GM10266 (cell line): ENCODE data around the gene ZNF74.

ENCODE experiments used
- DNase-seq: peaks from one replicate; pipeline ENCODE4 v3.0.0; 2012; ENCODE audit errors: extremely low spot score
- TF ChIP-seq, protein P1 (sequence below): IDR thresholded peaks from 2 replicates; pipeline ENCODE4 v1.5.1; 2012; ENCODE audit warnings: mild to moderate bottlenecking, low read depth; ENCODE audit not compliant: control insufficient read depth, insufficient read depth; ENCODE audit errors: missing control alignments

Gene ZNF74

DNA sequence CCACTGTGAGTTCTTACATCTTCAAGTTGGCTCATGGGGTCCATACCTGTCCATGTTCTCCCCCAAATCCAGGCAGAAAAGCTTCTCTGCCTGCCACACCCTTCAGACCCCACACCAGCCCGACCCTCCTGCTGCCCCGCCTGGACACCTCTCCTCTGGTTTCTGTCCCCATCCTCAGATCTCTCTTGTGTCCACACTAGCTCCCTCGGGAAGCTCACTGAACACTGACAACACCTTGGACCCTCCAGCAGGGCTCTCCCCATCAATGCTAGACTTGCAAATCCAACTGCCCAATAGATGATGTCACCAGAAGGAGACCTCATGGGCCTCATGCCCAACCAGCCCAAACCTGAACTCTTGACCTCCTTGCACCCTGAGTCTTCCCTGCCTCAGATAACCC lies 40.8 kb downstream of the ZNF74 start:
- TF ChIP-seq, protein P1, sequence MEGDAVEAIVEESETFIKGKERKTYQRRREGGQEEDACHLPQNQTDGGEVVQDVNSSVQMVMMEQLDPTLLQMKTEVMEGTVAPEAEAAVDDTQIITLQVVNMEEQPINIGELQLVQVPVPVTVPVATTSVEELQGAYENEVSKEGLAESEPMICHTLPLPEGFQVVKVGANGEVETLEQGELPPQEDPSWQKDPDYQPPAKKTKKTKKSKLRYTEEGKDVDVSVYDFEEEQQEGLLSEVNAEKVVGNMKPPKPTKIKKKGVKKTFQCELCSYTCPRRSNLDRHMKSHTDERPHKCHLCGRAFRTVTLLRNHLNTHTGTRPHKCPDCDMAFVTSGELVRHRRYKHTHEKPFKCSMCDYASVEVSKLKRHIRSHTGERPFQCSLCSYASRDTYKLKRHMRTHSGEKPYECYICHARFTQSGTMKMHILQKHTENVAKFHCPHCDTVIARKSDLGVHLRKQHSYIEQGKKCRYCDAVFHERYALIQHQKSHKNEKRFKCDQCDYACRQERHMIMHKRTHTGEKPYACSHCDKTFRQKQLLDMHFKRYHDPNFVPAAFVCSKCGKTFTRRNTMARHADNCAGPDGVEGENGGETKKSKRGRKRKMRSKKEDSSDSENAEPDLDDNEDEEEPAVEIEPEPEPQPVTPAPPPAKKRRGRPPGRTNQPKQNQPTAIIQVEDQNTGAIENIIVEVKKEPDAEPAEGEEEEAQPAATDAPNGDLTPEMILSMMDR: no peak
- no peak for DNase-seq

DNA sequence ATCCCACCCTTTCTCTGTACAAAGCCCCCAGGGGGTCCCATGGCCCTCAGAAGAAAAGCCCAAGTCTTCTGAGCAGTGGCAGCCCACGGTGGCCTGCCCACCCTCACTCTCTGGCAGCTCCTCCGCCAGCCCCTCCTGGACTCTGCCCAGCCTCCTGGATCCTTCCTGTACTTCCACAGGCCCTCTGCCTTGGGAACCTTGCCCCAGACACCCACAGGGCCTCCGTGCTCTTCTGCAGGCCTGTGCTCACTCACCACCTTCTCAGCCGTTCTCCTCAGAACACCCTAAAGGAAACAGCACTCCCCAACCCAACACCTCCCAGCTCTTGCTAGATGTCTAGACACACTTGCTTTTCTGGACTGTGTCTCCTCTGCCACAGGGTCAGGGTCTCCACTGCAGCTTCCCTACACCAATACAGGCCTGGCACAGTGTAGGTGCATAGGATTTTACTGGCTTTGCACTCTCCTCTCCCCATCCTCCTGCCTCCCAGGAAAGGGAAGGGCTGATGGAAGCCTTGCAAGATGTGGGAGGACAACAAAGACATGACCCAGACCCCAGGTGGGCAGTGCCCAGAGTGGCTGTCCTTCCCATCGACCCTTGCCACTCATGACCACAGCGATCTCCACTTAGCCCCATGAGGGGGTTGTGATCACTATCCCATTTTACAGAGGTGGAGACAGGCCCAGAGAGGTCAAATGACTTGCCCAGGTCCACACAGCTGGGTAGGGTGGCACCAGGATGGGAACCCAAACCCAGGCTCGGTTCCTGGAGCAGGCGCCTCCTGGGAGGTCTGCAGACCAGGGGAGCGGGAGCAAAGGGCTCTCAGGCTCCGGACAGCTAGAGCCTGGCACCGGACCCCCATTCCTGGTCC lies 41.7 kb downstream of the ZNF74 start:
- DNase-seq: no peak
- TF ChIP-seq, protein P1: no peak

DNA sequence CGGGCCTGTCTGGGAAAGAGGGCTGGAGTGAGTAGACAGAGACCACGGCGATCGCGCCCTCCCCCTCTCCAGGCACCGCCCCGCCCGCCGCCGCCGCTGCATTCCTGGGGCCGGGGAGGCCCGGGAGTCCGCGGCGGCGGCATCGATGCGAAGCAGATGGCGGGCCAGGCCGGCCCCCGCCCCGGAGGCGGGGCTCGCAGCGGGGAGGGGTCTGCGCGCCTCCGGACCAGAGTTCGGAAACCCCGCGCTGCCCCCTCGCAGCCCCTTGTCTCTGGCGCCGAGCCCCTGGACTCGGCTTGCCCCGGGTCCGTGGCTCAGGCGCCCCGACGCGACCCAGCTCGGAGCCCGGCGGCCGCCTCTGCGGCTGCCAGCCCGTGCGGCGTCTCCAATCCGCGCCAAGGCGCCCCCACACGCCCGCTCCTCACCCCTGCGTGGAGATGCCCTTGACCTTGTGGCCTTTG lies 42.4 kb downstream of the ZNF74 start:
- DNase-seq: no peak
- TF ChIP-seq, protein P1: no peak

DNA sequence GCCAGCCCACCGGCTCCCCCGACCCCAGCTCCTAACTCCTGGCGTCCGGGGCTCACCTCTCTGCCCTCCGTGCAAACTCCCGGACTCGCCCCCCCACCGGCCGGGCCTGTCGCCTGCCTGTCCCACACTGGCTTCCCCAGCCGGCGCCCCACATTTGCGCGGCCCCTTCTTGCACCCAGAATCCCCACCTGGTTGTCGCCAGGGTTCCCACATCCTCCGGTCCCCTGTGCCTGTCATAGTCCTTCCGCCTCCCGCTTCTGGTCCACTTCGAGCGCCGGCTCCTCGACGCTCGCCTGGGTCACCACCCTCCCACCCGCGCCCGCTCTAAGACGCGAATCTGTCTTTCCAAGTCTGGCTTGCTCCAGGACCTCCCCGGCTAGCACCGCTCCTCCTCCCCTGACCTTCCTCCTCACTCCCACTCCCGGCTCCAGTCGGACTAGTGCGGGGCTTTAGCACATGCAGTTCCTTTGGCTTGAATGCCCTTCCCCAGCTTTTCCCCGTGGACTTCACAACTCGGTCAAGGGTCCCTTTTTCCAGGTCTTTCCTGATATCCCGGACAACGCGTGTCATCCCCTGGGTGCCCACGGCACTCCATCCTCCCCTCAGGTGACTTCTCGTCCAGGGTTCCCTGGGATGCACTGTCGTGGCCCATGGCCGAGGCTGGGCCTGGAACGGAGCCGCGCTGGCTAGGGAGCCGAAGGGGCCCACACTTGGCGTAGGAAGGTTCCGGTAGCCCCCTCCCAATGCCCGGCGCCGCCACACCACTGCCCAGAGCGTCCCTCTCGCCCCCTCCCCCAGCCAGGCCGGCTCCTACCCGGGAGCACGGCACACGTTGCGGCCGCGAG lies 43.0 kb downstream of the ZNF74 start:
- DNase-seq: peak; percentile 55
- TF ChIP-seq, protein P1: no peak

DNA sequence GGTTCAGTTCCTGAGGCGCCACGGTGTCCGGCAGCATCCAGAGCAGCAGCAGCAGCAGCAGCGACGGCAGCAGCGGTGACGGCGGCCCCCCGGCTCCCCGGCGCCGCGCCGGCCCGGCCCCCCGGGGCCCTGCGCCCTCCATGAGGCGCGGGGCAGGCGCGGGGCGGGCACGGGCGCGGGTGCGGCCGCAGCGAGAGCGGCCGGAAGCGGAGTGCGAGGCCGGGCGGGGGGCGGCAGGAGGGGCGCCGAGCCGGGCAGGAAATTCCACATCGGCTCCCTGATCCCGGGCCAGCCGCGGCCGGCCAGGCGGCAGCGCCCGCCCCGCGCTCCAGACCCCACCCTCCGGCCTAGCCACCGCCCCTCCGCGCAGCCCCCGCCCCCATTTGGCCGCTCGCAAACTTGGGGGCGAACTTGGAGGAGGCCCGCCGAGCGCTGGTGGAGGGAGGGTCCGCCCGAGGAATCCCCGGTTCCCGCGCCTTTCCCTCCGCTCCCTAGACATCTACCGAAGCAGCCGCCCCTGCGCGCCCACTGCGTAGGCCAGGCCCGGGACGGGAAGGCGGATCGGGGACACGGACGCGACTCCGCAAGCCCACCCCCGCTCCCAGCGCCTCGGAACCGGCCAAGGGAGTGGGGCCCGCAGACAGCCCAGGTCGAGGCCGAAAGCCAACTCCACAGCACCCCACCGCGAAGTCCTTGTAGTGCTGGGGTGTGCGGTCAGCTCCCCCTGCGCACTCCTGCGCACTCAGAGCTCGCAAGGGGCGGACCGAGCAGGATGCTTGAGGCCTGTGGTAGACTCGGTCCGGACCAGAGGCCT lies 43.9 kb downstream of the ZNF74 start, which contains the start of gene SCARF2:
Gene SCARF2 (minus strand): TSS at position 213 of the 814 bp plus-strand sequence. CDS start 71 bp downstream, at position 142.
- TF ChIP-seq, protein P1: no peak
- DNase-seq: peak; percentile 49

DNA sequence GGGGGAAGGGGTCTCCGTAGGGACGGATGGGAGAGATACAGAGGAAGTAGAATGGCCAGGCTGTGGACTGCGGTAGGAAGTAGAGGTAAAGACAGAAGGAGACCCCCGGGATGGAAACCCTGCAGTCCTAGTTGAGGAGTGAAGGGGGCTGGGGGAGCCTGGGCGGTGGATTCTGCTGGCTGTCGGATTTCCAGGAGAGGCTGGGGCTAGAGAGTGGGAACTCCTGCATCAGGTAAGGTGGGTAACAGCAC lies 44.4 kb downstream of the ZNF74 start:
- TF ChIP-seq, protein P1: no peak
- DNase-seq: no peak
